ENCODE results near the gene ACD.

DNA sequence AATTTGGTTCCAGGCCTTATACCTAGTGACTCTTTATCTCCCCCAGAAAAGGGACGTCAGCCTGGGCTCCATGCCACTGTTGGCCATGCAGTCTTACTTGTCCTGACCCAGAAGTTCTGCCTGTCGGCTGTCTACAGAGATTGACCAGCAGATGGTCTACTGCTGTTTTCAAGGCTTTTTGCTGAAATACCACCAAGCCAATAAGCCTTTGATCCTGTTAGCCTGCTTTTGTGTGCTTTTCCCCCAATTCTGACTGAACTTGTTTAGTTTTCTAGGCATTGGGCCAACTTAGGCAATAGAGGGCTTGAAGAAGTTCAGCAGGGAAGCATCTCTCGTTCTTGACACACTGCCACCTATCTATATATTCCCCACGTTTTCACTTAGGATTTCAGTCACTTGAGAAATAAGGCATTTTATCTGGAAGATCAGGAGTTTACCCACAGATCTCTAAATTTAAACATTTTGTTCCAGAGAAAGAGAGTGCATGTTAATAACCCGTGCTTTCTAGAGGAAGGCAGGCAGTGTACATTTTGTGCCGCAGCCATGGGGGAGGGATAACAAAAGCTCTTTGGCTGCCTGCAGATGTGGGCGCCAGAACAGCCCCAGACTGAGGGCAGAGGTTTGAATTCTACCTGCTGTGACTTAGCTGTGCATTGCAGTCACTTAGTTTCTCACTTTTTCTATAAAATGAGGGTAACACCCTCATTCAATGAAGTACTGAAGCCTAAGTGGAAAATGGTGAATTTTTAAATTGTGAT, 27.5 kb downstream of the ACD start:
- no peak for TF ChIP-seq POLR2A (IDR thresholded peaks at IDR 0.05)
- TF ChIP-seq, protein P1, sequence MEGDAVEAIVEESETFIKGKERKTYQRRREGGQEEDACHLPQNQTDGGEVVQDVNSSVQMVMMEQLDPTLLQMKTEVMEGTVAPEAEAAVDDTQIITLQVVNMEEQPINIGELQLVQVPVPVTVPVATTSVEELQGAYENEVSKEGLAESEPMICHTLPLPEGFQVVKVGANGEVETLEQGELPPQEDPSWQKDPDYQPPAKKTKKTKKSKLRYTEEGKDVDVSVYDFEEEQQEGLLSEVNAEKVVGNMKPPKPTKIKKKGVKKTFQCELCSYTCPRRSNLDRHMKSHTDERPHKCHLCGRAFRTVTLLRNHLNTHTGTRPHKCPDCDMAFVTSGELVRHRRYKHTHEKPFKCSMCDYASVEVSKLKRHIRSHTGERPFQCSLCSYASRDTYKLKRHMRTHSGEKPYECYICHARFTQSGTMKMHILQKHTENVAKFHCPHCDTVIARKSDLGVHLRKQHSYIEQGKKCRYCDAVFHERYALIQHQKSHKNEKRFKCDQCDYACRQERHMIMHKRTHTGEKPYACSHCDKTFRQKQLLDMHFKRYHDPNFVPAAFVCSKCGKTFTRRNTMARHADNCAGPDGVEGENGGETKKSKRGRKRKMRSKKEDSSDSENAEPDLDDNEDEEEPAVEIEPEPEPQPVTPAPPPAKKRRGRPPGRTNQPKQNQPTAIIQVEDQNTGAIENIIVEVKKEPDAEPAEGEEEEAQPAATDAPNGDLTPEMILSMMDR (IDR thresholded peaks at IDR 0.05), result no peak

All from breast epithelium (tissue), 3 donors.